Umbilical cord (tissue), 2 donors: ENCODE measurements around the gene CSF2RB. TPM values are rescaled to one million over a fixed set of nuclear protein-coding genes. Genes with fewer than 3 reads are reported as not detected.

Experiments used
- DNase-seq: peaks from one replicate; pipeline ENCODE4 v3.0.0-alpha.2; 2015; ENCODE audit warnings: low spot score
- total RNA-seq: library from RNA; depleted of rRNA; stranded (reverse); fragments of >200 nt; gene quantifications from one replicate; pipeline ENCODE4 v1.2.3, GENCODE V29; 2014; ENCODE audit warnings: low replicate concordance; ENCODE audit not compliant: insufficient read depth

The CSF2RB gene
- total RNA-seq, 1 donor from 2014 or later, result 8.7 TPM

GRCh38 chr22:36891646-36892045 is 21.8 kb upstream of the CSF2RB start:
- no peak for DNase-seq

DNA sequence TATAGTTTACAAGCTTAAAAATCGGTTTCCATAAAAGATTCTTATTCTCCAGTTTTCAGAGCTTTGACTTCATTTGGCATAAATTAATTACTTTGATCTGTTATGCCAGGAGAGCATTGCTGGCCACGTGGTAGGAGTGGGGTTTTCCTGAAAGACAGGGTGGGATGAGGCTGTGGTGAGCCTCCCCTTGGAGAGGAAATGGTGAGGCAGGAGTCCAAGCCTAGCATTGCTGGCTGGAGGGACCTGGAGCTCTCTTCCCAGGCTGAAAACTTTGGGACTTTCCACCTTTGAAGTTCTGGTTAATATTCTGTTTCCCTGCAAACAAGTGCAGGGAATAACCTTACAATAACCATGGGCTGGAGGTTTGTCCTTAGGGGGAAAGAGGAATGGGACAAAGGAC is 21.1 kb upstream of the CSF2RB start:
- DNase-seq, result no peak

GRCh38 chr22:36893262-36893661 is 20.2 kb upstream of the CSF2RB start:
- no peak for DNase-seq

GRCh38 chr22:36894266-36894665 is 19.2 kb upstream of the CSF2RB start:
- no peak for DNase-seq

DNA sequence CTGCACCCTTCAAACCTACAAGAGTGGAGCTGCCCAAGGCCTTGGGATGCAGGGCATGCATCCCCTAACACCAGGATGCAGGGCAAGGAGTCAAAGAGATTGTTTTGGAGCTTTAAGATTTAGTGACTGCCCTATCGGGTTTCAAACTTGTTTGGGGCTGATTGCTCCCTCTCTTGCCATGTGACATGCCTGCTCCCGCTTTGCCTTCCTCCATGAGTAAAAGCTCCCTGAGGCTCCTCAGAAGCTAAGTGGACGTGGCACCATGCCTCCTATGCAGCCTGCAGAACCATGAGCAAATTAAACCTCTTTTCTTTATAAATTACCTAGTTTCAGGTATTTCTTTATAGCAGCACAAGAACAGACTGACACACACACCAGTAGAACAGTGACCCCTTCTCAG is 15.8 kb upstream of the CSF2RB start:
- DNase-seq, result no peak

DNA sequence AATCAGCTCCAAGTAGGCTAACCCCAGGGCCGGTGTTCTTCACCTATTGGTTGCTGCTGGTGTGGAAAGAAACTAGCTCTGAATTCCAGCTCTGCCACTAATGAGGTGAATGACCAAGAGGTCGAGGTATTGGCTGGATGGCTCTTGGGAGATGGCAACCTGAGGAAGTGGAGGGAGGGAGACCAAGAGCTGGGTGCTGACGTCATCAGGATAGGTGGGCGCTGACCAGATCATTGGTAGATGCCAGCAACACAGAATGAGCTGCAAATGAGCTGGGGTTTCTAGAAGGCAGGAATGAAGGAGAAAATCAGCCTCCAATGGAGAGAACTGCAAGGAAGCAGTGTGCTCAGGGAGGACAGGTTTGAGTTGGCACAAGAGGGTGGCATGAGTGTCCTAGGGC is 14.7 kb upstream of the CSF2RB start:
- no peak for DNase-seq

GRCh38 chr22:36899498-36899897 is 13.9 kb upstream of the CSF2RB start:
- DNase-seq, result no peak

DNA sequence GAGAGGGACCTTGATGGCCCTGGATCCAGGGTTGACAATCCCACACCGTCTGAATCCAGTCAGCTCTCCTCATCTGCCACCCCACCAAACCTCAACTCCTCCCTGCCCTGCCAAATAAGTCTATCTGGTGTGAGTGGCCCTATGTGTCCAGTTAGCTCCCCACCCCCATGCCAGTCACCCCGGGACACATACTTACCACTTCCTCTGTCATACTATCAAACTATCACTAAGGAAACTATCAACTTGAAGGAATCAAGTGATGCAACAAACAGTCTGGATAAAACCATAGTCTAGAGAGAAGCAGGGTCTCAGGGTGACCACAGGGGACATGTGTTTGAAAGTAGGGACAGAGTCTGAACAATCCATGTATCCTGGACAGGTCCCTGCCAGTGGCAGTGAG is 13.2 kb upstream of the CSF2RB start:
- DNase-seq, result no peak

GRCh38 chr22:36900880-36901279 is 12.5 kb upstream of the CSF2RB start:
- no peak for DNase-seq

DNA sequence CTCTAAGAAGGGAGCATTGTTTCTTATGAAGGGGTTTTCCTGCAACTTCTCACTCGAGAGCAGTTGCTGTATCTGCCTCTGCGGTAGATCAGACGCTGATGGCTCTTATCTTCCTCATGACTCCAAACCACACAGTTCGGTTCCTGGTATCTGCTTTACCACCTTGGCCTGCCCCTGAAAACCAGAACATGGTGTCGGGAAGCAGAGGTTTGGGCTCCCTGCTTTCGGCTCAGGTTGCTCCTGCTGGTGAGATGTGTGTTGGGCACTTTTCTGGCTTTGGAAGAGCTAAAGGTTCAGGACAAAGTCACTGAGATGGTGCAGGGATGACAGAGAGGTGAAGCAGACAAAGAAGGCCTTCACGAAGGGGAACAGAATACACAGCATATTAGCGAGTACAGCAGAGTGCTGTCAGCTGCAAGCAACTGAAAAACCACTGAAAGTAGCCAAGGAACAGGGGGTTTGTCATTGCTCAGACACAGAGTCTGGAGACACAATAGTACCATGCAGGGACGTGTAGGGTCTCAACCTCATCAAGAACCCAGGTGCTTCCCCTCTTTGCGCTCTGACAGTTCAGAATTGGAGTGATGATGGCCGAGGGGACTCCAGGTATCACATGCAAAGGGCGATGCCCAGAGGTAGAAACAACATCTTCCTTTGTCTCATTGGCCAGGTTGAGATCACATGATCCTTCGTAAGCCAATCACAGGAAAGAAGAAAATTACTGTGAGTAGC is 11.9 kb upstream of the CSF2RB start:
- DNase-seq, result no peak

DNA sequence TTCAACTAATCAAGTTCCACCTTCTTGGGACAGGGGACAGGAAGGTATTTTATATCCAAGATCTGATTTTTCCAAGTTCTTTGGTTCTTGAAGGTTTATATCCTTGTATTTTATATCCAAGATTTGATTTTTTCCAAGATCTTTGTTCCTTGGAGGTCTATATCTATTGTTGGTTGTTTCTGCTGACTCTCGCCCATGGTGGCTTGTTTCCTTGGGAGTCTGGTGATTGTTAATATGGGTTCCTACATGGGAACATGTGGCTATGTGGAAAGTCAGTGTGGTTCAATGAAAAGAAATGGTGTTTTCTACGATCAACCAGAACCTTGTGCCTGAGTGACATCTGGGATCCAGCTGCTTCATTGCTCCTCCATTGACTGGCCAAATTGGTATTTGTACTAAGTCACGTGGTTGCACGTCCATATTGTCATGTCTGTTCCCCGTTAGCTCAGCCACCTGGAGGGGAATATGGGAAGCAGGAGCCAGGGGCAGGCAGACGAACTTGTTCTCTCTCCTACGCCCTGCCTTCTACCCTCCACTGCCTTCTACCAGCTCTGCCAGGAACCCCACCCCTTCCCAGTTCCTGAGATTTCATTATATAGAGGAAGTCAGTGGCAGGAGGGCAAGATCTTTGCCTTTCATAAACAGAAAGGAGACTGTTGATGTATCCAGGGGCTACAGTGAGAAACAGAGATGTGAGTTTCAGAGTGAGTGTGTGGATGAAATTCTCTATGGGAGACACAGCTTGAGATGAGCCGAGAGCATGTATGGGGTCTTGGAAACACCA is 11.1 kb upstream of the CSF2RB start:
- no peak for DNase-seq

- no peak for DNase-seq
Measured at GRCh38 chr22:36904260-36904880, 9.1 kb upstream of the CSF2RB start.

- no peak for DNase-seq
Measured at GRCh38 chr22:36907253-36908195, 5.9 kb upstream of the CSF2RB start.

- no peak for DNase-seq
Measured at GRCh38 chr22:36910461-36910860, 3.0 kb upstream of the CSF2RB start.

GRCh38 chr22:36911887-36912661 is 1.4 kb upstream of the CSF2RB start:
- no peak for DNase-seq

DNA sequence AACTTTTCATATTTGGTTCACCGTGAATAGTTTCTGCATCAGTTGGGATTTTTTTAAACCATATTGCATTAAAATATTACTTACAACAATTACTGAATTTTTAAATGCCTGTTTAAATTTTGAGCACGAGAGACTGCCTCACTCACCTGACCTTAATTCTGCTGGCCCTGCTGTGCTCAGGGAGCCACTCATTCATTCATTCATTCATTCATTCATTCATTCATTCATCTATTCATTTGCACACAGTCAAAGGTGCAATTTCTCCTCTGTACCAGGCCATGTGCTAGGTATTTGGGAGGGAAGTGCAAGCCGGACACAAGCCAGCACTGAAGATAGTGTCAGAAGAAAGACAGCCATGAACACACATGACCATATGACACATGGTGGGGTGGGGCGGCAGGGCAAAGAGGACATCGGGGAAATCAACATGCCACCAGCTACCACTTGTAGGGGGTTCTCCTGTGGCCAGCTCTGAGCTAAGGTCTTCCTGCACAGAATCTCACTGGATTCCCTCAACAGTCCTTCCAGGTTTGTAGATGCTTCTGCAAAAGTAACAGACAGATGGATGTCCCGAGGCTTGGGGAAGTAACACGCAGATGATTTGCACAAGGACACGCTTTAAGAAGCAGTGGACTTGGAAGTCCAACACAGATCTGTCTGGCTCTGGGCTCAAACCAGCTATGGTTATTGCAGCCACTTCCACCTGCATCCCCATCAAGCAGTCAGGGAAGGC is 568 bp upstream of the CSF2RB start:
- DNase-seq, result no peak

DNA sequence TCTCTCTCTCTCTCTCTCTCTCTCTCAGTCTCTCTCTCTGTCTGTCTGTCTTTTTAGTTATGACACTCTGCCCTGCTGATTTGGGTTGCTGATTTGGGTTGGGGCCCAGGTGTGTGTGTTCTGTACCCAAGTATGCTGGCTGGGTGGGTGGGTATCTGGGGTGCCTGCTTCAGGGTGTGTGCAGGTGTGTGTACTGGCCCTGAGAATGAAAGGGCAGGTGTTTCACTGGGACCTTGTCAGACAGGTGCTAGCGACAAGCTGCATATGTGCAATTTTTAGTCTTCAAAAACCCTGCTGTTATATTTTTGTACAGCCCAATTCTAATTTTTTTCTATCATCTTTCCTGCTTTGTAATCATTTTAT is 943 bp downstream of the CSF2RB start:
- DNase-seq, result no peak

DNA sequence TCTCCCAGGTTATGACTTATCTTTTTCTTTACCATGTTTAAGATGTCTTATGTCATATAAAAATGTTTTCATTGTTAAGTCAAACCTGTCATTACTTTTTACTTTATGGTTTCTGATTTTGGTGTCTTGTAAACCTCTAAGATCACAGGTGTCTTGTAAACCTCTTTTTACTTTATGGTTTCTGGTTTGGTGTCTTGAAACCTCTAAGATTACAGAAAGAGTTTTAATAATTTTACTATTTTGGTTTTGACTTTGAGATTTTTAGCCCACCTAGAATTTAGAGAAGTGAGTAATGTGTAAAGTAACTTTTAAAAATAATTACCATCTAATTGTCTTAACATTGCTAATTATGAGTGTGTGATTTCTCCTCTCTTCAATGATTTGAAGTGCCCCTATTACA is 2.6 kb downstream of the CSF2RB start:
- DNase-seq, result no peak

DNA sequence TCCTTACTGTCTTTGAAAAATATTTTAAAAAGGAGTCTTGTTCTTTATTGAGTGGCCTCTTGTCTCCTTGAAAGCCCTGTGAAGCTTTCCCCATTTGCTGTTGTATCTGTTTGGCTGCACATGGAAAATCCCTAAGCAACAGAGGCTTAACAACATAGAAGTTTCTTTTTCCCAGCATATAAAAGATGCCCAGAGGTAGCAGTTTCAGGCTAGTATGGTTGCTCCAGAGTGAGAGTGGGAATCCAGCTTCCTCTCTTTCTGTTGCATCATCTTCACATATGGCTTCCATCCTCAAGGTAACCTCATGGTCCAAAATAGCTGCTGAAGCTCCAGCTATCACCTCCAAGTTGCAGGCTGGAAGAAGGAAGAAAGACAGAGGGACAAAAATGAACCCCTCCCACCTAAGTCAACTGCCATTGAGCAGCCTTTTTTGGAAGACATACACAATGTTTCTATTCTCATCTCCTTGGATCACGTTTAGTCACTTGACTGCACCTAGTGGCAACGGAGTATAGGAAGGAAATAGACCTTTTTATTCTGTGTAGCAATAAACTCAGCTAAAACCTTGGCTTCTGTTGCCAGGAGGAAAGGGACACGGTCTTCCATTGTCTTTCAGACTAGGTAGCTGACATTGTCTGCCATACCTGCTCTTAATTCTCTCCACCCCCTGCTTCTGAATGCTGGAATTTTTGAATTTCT is 5.3 kb downstream of the CSF2RB start:
- DNase-seq, result no peak
